OCI-LY3 (cell line): Measurements from ENCODE around the gene RSRC2.

Source experiments
- H2AFZ ChIP-seq: fragments of 200-600, 300-600 bp; shearing (Covaris generic); 2 replicates; pipeline ENCODE4 v1.6.0; 2014; ENCODE audit warnings: antibody characterized with exemption, low read depth, low read length
- H3K27ac ChIP-seq: fragments of 200-600, 300-600 bp; sonication (generic); 2 replicates; pipeline ENCODE4 v1.5.1; 2014; ENCODE audit warnings: mild to moderate bottlenecking, low read length, moderate library complexity, mixed read lengths
- H3K27me3 ChIP-seq: fragments of 200-600, 300-600 bp; sonication (generic); 2 replicates; pipeline ENCODE4 v1.6.1; 2014; ENCODE audit warnings: low read depth, low read length, mixed read lengths
- H3K36me3 ChIP-seq: fragments of 200-600, 300-600 bp; sonication (generic); replicated peaks from 2 replicates; pipeline ENCODE3; 2014; ENCODE audit warnings: low read depth, low read length, mixed read lengths
- H3K4me1 ChIP-seq: fragments of 300-600, 200-600 bp; sonication (generic); 2 replicates; pipeline ENCODE4 v1.6.1; 2014; ENCODE audit warnings: low read length, mixed read lengths
- H3K4me2 ChIP-seq: fragments of 200-600, 300-600 bp; sonication (generic); 2 replicates; pipeline ENCODE4 v1.6.1; 2014; ENCODE audit warnings: low read length, mixed read lengths
- H3K4me3 ChIP-seq: fragments of 300-600, 200-600 bp; sonication (generic); 2 replicates; pipeline ENCODE4 v1.5.1; 2014; ENCODE audit warnings: antibody characterized with exemption, mild to moderate bottlenecking, low read length, moderate library complexity
- H3K79me2 ChIP-seq: fragments of 300-600, 200-600 bp; shearing (Covaris generic); 2 replicates; pipeline ENCODE4 v1.6.1; 2014; ENCODE audit warnings: mild to moderate bottlenecking, low read length, mixed read lengths
- H3K9ac ChIP-seq: fragments of 300-600, 200-600 bp; shearing (Covaris generic); 2 replicates; pipeline ENCODE4 v1.6.0; 2014; ENCODE audit warnings: mild to moderate bottlenecking, low read length, moderate library complexity
- H3K9me3 ChIP-seq: fragments of 200-600, 300-600 bp; shearing (Covaris generic); 2 replicates; pipeline ENCODE4 v1.6.1; 2014; ENCODE audit warnings: low read length, mixed read lengths; ENCODE audit not compliant: insufficient read depth
- H4K20me1 ChIP-seq: fragments of 200-600, 300-600 bp; sonication (generic); 2 replicates; pipeline ENCODE4 v1.6.1; 2016; ENCODE audit warnings: low read length, mixed read lengths; ENCODE audit not compliant: insufficient read depth
- EZH2phosphoT487 ChIP-seq: fragments of 200-600 bp; shearing (Covaris generic); IDR thresholded peaks from 2 replicates; pipeline ENCODE4 v1.6.1; 2018; ENCODE audit warnings: antibody characterized with exemption, mixed run types, low read depth
- TF ChIP-seq, protein P1 (sequence below): fragments of 200-600, 300-600 bp; sonication (generic); IDR thresholded peaks from 2 replicates; pipeline ENCODE4 v1.5.1; 2014; ENCODE audit warnings: antibody characterized with exemption, low read length, low read depth

The RSRC2 gene

GRCh38 chr12:122523846-122524718, 2.7 kb downstream of the RSRC2 start:
- Histone ChIP-seq H3K4me2 (peak overlapping the region; percentile 93), H2AFZ (no peak overlapping the region), H3K9ac (peak overlapping the region; percentile 81), H3K4me1 (peaks cover 36% of the 10 kb centered on the region), H3K36me3 (peaks cover 70% of the 10 kb centered on the region), H3K79me2 (peaks cover 95% of the 10 kb centered on the region), H3K27me3 (no peaks in the 10 kb centered on the region), H3K9me3 (no peaks in the 10 kb centered on the region; the same call in 1 of the 2 replicates), H4K20me1 (peaks cover 58% of the 10 kb centered on the region), H3K4me3 (peak overlapping the region; percentile 89), H3K27ac (peak overlapping the region; percentile 40; the same call in 1 of the 2 replicates)
- TF ChIP-seq EZH2phosphoT487 = no peak
- TF ChIP-seq, protein P1, sequence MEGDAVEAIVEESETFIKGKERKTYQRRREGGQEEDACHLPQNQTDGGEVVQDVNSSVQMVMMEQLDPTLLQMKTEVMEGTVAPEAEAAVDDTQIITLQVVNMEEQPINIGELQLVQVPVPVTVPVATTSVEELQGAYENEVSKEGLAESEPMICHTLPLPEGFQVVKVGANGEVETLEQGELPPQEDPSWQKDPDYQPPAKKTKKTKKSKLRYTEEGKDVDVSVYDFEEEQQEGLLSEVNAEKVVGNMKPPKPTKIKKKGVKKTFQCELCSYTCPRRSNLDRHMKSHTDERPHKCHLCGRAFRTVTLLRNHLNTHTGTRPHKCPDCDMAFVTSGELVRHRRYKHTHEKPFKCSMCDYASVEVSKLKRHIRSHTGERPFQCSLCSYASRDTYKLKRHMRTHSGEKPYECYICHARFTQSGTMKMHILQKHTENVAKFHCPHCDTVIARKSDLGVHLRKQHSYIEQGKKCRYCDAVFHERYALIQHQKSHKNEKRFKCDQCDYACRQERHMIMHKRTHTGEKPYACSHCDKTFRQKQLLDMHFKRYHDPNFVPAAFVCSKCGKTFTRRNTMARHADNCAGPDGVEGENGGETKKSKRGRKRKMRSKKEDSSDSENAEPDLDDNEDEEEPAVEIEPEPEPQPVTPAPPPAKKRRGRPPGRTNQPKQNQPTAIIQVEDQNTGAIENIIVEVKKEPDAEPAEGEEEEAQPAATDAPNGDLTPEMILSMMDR = no peak

DNA sequence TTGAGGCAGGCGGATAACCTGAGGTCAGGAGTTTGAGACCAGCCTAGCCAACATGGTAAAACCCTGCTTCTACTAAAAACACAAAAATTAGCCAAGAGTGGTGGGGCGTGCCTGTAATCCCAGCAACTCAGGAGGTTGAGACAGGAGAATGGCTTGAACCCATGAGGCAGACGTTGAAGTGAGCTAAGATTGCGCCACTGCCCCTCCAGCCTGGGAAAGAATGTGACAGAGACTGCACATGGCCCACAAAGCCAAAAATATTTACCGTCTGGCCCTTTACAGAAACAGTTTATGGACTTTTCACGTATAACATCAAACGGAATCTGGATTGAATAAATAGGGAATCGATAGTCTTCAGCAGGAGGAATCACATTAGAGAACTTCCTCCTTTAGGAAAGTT, 3.5 kb downstream of the RSRC2 start:
- no peak for TF ChIP-seq EZH2phosphoT487
- TF ChIP-seq, protein P1 = no peak
- Histone ChIP-seq H3K27me3 (no peaks in the 10 kb centered on the region), H3K4me3 (peak overlapping the region; percentile 89), H2AFZ (no peak overlapping the region), H3K27ac (peak overlapping the region; percentile 3; the same call in 1 of the 2 replicates), H3K9me3 (no peaks in the 10 kb centered on the region), H3K4me2 (peak overlapping the region; percentile 93), H3K36me3 (peaks cover 71% of the 10 kb centered on the region), H4K20me1 (peaks cover 65% of the 10 kb centered on the region), H3K9ac (peak overlapping the region; percentile 81; the same call in 1 of the 2 replicates), H3K79me2 (peaks cover 97% of the 10 kb centered on the region), H3K4me1 (peaks cover 28% of the 10 kb centered on the region)

DNA sequence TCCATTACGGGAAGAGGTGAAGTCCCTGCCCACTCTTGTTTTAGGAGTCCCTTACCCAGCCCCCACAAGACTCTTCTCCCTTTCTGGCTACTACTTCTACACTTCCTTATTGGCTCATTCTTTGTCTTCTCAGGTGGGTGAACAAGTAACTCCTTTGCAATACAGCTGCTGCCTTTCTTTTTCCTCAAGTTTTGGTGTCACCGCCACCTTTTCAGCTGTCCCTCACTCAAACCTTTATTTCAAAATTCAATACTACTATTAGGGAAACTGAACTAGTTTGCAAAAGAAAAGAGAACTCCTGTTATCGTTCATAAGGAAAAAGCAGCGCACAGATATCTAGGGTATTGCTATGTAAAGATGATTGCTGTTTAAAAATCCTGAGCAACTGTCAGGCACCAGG, 6.1 kb downstream of the RSRC2 start:
- no peak overlapping the region for H3K4me3 ChIP-seq
- peaks cover 90% of the 10 kb centered on the region for H3K36me3 ChIP-seq
- no peaks in the 10 kb centered on the region for H3K27me3 ChIP-seq
- TF ChIP-seq, protein P1 = no peak
- TF ChIP-seq EZH2phosphoT487 = no peak
- H3K9me3 ChIP-seq = no peaks in the 10 kb centered on the region
- no peak overlapping the region for H3K9ac ChIP-seq
- H3K27ac ChIP-seq = no peak overlapping the region
- peaks cover 96% of the 10 kb centered on the region for H3K79me2 ChIP-seq
- H3K4me1 ChIP-seq = peaks cover 25% of the 10 kb centered on the region
- H2AFZ ChIP-seq = no peak overlapping the region
- peaks cover 73% of the 10 kb centered on the region for H4K20me1 ChIP-seq
- no peak overlapping the region for H3K4me2 ChIP-seq

DNA sequence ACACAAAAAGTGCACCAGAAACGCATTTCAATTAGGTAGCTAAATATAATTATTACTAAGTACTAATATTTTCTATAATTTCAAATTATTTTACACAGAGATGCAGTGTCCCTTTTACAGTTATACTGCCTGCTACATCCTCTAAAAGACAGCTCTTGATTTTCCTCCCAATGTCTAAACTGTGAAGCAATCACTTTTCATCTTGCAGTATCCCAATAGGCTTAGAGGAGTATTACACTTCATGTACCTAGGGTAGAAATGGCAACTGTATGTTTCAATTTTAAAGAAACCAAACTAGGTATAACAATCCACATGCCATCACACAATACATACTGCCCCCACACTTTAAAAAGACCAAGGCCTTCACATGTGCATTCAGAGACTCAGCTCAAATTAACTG, 7.3 kb downstream of the RSRC2 start:
- TF ChIP-seq EZH2phosphoT487 = no peak
- TF ChIP-seq, protein P1 = no peak
- Histone ChIP-seq H3K27ac (no peak overlapping the region), H4K20me1 (peaks cover 70% of the 10 kb centered on the region), H3K4me3 (no peak overlapping the region), H3K79me2 (peaks cover 96% of the 10 kb centered on the region), H2AFZ (no peak overlapping the region), H3K4me2 (no peak overlapping the region), H3K27me3 (no peaks in the 10 kb centered on the region), H3K9me3 (no peaks in the 10 kb centered on the region), H3K9ac (no peak overlapping the region), H3K36me3 (peaks cover 92% of the 10 kb centered on the region), H3K4me1 (peaks cover 21% of the 10 kb centered on the region)
